Activated naive CD8-positive, alpha-beta T cell treated with anti-CD3 and anti-CD28 coated beads for 36 hours (primary cell): ENCODE results near the gene CARNS1. TPM values are rescaled to one million over a fixed set of nuclear protein-coding genes. Genes with fewer than 3 reads are reported as not detected.
"Not testable (repeated sequence)": the region's sequence is repeated elsewhere in the genome, so short reads cannot be mapped to it uniquely, and the experiment has no call there.

Experiments used
- DNase-seq: peaks from one replicate; pipeline ENCODE4 v3.0.0; 2021
- H3K27ac Mint-ChIP-seq: one replicate; pipeline ENCODE4 v1.8.0; 2022; ENCODE audit warnings: mild to moderate bottlenecking, moderate library complexity, mixed read lengths
- H3K27me3 Mint-ChIP-seq: one replicate; pipeline ENCODE4 v1.8.0; 2022; ENCODE audit warnings: mild to moderate bottlenecking, mixed read lengths
- H3K36me3 Mint-ChIP-seq: one replicate; pipeline ENCODE4 v1.8.0; 2021; ENCODE audit warnings: mild to moderate bottlenecking, mixed read lengths
- H3K4me1 Mint-ChIP-seq: one replicate; pipeline ENCODE4 v1.8.0; 2021; ENCODE audit warnings: mixed read lengths
- H3K4me3 Mint-ChIP-seq: one replicate; pipeline ENCODE4 v1.8.0; 2022; ENCODE audit warnings: mild to moderate bottlenecking, moderate library complexity, mixed read lengths
- H3K9me3 Mint-ChIP-seq: one replicate; pipeline ENCODE4 v1.8.0; 2022; ENCODE audit warnings: mixed read lengths
- total RNA-seq, 2 experiments: library from RNA; stranded (reverse); gene quantifications; one replicate each; pipeline ENCODE4 v1.2.3, GENCODE V29; 2021

Gene CARNS1
- total RNA-seq, 2 experiments from 2014 or later: 3.1 to 3.7 TPM

DNA sequence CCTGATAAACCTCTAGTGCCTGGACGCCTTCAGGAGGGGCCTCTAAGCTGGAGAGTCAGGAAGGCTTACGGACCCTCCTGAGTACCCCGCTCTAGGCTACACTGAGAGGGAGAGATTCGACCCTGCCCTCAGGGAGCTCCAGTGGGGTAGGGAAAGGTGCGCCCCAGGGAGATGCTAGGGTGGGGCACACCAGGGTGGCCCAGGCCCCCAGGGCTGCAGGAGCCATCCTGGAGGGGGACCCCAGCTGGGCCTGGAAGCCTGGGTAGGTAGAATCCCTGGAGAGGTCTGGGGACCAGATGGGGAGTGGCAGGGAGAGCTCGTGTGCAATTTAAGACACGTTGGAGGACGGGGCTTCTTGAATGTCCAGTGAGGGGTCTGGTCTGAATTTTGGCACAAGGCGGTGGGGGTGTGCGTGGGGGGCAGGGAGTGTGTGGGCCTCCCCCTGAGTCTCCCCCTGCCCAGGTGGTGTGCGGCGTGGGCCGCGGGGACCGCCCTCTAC lies 4.7 kb downstream of the CARNS1 start:
- DNase-seq: peak; percentile 17
- peaks cover 5% of the 10 kb centered on the region for H3K36me3 Mint-ChIP-seq
- peak overlapping the region; percentile 87 for H3K4me3 Mint-ChIP-seq
- H3K27ac Mint-ChIP-seq: peak overlapping the region; percentile 93
- H3K9me3 Mint-ChIP-seq: no peaks in the 10 kb centered on the region
- H3K4me1 Mint-ChIP-seq: peaks cover 42% of the 10 kb centered on the region
- H3K27me3 Mint-ChIP-seq: no peaks in the 10 kb centered on the region

GRCh38 chr11:67420646-67421429 lies 5.4 kb downstream of the CARNS1 start:
- Mint-ChIP-seq H3K4me3 (peak overlapping the region; percentile 87), H3K9me3 (no peaks in the 10 kb centered on the region), H3K4me1 (peaks cover 43% of the 10 kb centered on the region), H3K36me3 (peaks cover 7% of the 10 kb centered on the region), H3K27ac (peak overlapping the region; percentile 93), H3K27me3 (no peaks in the 10 kb centered on the region)
- DNase-seq: peak; percentile 99

DNA sequence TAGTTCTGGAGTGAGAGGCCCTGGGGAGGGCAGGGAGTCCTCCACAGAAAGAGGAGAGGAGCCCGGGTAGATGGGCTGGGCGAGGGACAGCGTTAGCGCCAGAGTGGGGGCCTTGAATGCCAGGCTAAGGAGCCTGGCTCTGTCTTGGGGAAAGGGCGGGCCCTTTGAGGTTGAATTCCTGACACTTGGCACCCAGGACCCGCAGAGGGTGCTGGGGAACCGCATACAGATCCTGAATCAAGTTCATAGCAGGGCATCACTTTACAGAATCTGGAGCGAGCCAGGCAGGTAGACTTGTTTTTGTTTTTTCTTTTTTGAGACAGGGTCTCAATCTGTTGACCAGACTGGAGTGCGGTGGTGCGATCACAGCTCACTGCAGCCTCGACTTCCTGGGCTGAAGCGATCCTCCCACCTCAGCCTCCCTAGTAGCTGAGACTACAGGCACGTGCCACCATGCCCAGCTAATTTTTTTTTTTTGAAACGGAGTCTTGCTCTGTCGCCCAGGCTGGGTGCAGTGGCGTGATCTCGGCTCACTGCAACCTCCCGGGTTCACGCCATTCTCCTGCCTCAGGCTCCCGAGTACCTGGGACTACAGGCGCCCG lies 6.1 kb downstream of the CARNS1 start:
- Mint-ChIP-seq H3K9me3 (no peaks in the 10 kb centered on the region), H3K4me1 (peaks cover 36% of the 10 kb centered on the region), H3K36me3 (peaks cover 7% of the 10 kb centered on the region), H3K27me3 (no peaks in the 10 kb centered on the region), H3K4me3 (peak overlapping the region; percentile 78), H3K27ac (peak overlapping the region; percentile 76)
- DNase-seq: no peak

DNA sequence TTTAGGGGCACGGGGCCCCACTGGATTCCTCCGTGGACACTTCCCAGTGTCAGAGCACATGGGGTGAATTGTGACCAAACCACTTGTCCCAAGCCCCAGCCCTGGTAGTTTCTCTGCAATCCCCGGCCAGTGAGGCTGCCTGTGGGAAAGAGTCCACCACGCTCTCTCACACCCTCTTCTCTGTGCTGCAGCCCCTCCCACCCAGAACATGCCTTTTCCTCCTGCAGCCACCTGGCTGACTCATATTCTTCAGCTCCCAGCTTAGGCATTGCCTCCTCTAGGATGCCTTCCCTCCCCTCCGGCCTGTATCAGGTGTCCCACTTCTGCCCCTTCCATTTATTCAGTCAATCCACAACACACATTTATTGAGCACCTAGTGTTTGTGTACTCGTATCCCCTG lies 7.4 kb downstream of the CARNS1 start:
- peaks cover 32% of the 10 kb centered on the region for H3K4me1 Mint-ChIP-seq
- peaks cover 5% of the 10 kb centered on the region for H3K36me3 Mint-ChIP-seq
- H3K27me3 Mint-ChIP-seq: no peaks in the 10 kb centered on the region
- DNase-seq: no peak
- no peaks in the 10 kb centered on the region for H3K9me3 Mint-ChIP-seq
- H3K27ac Mint-ChIP-seq: no peak overlapping the region
- no peak overlapping the region for H3K4me3 Mint-ChIP-seq

DNA sequence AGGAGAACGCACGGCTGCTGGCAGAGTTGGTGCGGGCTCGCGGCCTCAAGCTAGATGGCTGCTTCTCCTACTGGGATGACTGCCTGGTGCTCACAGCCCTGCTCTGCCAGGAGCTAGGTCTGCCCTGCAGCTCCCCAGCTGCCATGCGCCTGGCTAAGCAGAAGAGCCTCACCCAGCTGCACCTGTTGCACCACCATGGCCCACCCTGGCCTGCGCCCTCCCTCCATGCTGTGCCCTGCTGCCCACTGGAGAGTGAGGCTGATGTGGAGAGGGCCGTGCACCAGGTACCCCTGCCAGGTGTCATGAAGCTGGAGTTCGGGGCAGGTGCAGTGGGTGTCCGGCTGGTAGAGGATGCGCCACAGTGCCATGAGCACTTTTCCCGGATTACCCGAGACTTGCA lies 8.0 kb downstream of the CARNS1 start:
- peaks cover 28% of the 10 kb centered on the region for H3K4me1 Mint-ChIP-seq
- no peaks in the 10 kb centered on the region for H3K9me3 Mint-ChIP-seq
- peaks cover 5% of the 10 kb centered on the region for H3K36me3 Mint-ChIP-seq
- DNase-seq: no peak
- H3K4me3 Mint-ChIP-seq: no peak overlapping the region
- no peak overlapping the region for H3K27ac Mint-ChIP-seq
- no peaks in the 10 kb centered on the region for H3K27me3 Mint-ChIP-seq

DNA sequence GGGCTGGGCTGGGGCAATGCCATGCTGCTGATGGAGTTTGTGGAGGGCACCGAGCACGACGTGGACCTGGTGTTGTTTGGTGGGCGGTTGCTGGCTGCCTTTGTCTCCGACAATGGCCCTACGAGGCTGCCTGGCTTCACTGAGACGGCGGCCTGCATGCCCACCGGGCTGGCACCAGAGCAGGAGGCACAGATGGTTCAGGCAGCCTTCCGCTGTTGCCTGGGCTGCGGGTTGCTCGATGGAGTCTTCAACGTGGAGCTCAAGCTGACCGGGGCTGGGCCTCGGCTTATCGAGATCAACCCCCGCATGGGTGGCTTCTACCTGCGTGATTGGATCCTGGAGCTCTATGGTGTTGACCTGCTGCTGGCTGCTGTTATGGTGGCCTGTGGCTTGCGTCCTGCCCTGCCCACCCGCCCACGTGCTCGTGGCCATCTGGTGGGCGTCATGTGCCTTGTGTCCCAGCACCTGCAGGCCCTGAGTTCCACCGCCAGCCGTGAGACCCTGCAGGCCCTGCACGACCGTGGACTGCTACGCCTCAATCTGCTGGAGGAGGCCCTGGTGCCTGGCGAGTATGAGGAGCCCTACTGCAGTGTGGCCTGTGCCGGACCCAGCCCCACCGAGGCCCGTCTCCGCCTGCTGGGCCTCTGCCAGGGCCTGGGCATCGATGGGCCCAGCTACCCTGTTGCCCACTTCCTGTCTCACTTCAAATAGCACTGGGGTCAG lies 8.6 kb downstream of the CARNS1 start:
- no peaks in the 10 kb centered on the region for H3K9me3 Mint-ChIP-seq
- peaks cover 25% of the 10 kb centered on the region for H3K4me1 Mint-ChIP-seq
- no peak overlapping the region for H3K4me3 Mint-ChIP-seq
- peaks cover 8% of the 10 kb centered on the region for H3K36me3 Mint-ChIP-seq
- peak overlapping the region; percentile 52 for H3K27ac Mint-ChIP-seq
- H3K27me3 Mint-ChIP-seq: peaks cover 3% of the 10 kb centered on the region
- DNase-seq: no peak

- Mint-ChIP-seq H3K4me3 (peak overlapping the region; percentile 96), H3K4me1 (peaks cover 23% of the 10 kb centered on the region), H3K27ac (peak overlapping the region; percentile 97)
- DNase-seq, H3K9me3 Mint-ChIP-seq, H3K36me3 Mint-ChIP-seq, H3K27me3 Mint-ChIP-seq: not testable (repeated sequence)
Observed at GRCh38 chr11:67427364-67427859, 11.9 kb downstream of the CARNS1 start.

DNA sequence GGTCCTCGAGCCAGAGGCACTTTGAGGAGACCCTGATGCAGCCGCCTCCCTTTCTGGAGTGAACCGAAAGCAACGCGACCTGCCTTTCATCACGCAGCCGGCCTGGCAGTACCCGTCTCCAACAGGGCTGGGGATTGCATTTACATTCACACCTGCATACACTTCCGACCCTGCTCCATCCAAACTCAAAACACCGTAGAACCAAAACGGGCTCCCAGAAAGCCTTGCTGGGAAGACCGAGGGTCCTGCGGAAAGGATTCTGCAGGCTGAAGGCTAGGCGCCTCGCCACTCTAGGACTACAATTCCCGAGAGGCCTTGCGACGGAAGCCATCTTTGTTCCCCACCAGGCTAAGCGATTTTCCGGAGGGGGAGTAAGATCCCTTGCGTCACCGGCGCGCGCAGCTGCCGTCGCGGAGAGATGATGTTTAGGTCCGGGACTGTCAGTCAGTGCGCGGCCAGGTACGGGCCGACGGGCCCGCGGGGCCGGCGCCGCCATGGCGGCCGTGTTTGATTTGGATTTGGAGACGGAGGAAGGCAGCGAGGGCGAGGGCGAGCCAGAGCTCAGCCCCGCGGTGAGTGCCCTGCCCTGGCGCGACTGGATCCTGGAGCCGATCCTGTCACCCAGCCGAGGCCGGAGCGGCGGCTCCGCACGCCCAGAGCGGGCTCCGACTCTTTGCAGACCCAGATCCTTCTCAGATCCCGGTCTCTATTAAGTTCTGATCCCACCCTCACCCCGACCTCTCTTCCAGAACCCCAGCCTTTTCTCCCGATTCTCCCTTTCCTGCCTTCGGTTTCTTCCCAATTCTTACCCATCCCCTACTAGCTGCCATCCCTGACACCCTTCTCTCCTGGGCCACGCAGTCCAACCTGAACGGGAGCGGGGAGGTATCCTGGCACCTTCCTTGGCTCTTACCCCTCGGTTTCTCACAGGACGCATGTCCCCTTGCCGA lies 12.8 kb downstream of the CARNS1 start, which contains the start of gene RPS6KB2:
RPS6KB2 (plus strand) TSS at position 443 of the 950 bp plus-strand sequence; CDS start at position 495, 52 bp downstream.
- peak; percentile 97 for DNase-seq
- Mint-ChIP-seq H3K36me3 (peaks cover 6% of the 10 kb centered on the region), H3K9me3 (no peaks in the 10 kb centered on the region), H3K4me1 (peaks cover 26% of the 10 kb centered on the region), H3K27ac (peak within 1 kb of the TSS; percentile 97), H3K4me3 (peak within 1 kb of the TSS; percentile 96), H3K27me3 (peaks cover 3% of the 10 kb centered on the region)

DNA sequence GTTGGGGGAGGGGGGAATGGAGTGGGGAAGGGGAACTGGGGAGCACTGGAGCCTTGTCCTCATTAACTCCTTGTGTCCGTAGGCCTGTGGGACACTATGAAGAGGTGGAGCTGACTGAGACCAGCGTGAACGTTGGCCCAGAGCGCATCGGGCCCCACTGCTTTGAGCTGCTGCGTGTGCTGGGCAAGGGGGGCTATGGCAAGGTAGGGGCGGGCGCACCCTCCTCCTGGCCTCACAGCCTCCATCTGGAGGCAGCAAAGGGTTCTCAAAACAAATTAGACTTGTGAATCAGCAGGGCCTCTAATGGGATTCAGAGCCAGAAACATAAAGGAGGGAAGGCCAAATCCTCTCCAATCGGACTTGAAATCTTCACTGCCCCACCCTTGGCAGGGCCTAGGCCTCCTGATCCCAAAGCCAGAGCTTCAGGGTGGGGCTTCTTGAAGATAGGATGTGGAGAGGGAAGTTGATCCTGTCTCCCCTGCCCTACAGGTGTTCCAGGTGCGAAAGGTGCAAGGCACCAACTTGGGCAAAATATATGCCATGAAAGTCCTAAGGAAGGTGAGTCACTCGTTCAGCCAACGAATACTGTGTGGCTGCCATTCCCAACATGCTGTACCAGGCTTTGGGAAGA lies 13.7 kb downstream of the CARNS1 start:
- peaks cover 3% of the 10 kb centered on the region for H3K27me3 Mint-ChIP-seq
- no peaks in the 10 kb centered on the region for H3K9me3 Mint-ChIP-seq
- H3K36me3 Mint-ChIP-seq: peaks cover 9% of the 10 kb centered on the region
- peaks cover 30% of the 10 kb centered on the region for H3K4me1 Mint-ChIP-seq
- DNase-seq: no peak
- H3K27ac Mint-ChIP-seq: peak overlapping the region; percentile 97
- peak overlapping the region; percentile 96 for H3K4me3 Mint-ChIP-seq

DNA sequence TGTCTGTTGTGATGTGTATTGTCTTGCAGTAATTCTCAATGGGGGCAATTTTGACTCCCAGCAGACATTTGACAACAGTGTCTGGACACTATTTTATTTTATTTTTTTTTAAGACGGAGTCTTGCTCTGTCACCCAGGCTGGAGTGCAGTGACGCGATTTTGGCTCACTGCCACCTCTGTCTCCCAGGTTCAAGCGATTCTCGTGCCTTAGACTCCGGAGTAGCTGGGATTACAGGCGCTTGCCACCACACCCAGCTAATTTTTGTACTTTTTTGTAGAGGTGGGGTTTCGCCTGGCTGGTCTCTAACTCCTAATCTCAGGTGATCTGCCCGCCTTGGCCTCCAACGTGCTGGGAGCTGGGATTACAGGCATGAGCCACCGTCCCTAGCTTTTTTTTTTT lies 14.2 kb downstream of the CARNS1 start:
- DNase-seq: no peak
- peaks cover 32% of the 10 kb centered on the region for H3K4me1 Mint-ChIP-seq
- H3K36me3 Mint-ChIP-seq: peaks cover 9% of the 10 kb centered on the region
- H3K4me3 Mint-ChIP-seq: peak overlapping the region; percentile 96
- H3K9me3 Mint-ChIP-seq: no peaks in the 10 kb centered on the region
- no peak overlapping the region for H3K27ac Mint-ChIP-seq
- peaks cover 3% of the 10 kb centered on the region for H3K27me3 Mint-ChIP-seq

GRCh38 chr11:67431346-67432249 lies 16.1 kb downstream of the CARNS1 start:
- peaks cover 20% of the 10 kb centered on the region for H3K36me3 Mint-ChIP-seq
- DNase-seq: no peak
- no peak overlapping the region for H3K4me3 Mint-ChIP-seq
- peak overlapping the region; percentile 87 for H3K27ac Mint-ChIP-seq
- no peaks in the 10 kb centered on the region for H3K9me3 Mint-ChIP-seq
- H3K27me3 Mint-ChIP-seq: peaks cover 3% of the 10 kb centered on the region
- H3K4me1 Mint-ChIP-seq: peaks cover 39% of the 10 kb centered on the region

GRCh38 chr11:67432655-67433349 lies 17.3 kb downstream of the CARNS1 start:
- DNase-seq: no peak
- peaks cover 32% of the 10 kb centered on the region for H3K4me1 Mint-ChIP-seq
- peaks cover 3% of the 10 kb centered on the region for H3K27me3 Mint-ChIP-seq
- H3K36me3 Mint-ChIP-seq: peaks cover 29% of the 10 kb centered on the region
- no peaks in the 10 kb centered on the region for H3K9me3 Mint-ChIP-seq
- peak overlapping the region; percentile 87 for H3K27ac Mint-ChIP-seq
- H3K4me3 Mint-ChIP-seq: peak overlapping the region; percentile 32
